SW 1271 (cell line): Measurements from ENCODE around the gene OR2T2.
"Not testable (repeated sequence)": the region's sequence is repeated elsewhere in the genome, so short reads cannot be mapped to it uniquely, and the experiment has no call there.

Experiments
- DNase-seq, 2 experiments: peaks; one replicate each; lab custom pipeline; 2025; lab: John Stamatoyannopoulos, UW

Gene OR2T2

GRCh38 chr1:248445399-248445798 lies at the start of gene OR2T2:
TSS of gene OR2T2 (plus strand) at chr1:248445637. CDS start at chr1:248452798, 7,161 bp downstream.
- DNase-seq: not testable (repeated sequence)

- DNase-seq: no peak
Measured at GRCh38 chr1:248402748-248403147, 42.7 kb upstream of the OR2T2 start, which contains the start of gene OR2T1. TSS of gene OR2T1 (plus strand) at chr1:248403048. CDS start at chr1:248406148, 3,100 bp downstream.

- DNase-seq: peak in 1 of 2 experiments; percentile 13
Measured at GRCh38 chr1:248404024-248404423, 41.4 kb upstream of the OR2T2 start.

GRCh38 chr1:248406721-248407692 lies 38.4 kb upstream of the OR2T2 start:
- no peak for DNase-seq

GRCh38 chr1:248416226-248416625 lies 29.2 kb upstream of the OR2T2 start:
- no peak for DNase-seq

- DNase-seq: no peak
Measured at GRCh38 chr1:248417854-248418253, 27.6 kb upstream of the OR2T2 start.

GRCh38 chr1:248421384-248421783 lies 24.1 kb upstream of the OR2T2 start:
- DNase-seq: peak in 1 of 2 experiments; percentile 22

GRCh38 chr1:248427526-248428191 lies 17.8 kb upstream of the OR2T2 start:
- not testable (repeated sequence) for DNase-seq

- DNase-seq: not testable (repeated sequence)
Measured at GRCh38 chr1:248428192-248428533, 17.3 kb upstream of the OR2T2 start.

- DNase-seq: not testable (repeated sequence)
Measured at GRCh38 chr1:248431683-248432082, 13.8 kb upstream of the OR2T2 start.

GRCh38 chr1:248432201-248432600 lies 13.2 kb upstream of the OR2T2 start:
- not testable (repeated sequence) for DNase-seq

GRCh38 chr1:248433811-248434415 lies 11.5 kb upstream of the OR2T2 start:
- DNase-seq: not testable (repeated sequence)

- not testable (repeated sequence) for DNase-seq
Measured at GRCh38 chr1:248434913-248435312, 10.5 kb upstream of the OR2T2 start.

- DNase-seq: not testable (repeated sequence)
Measured at GRCh38 chr1:248436303-248436702, 9.1 kb upstream of the OR2T2 start.

GRCh38 chr1:248438668-248439067 lies 6.8 kb upstream of the OR2T2 start:
- DNase-seq: not testable (repeated sequence)

- DNase-seq: not testable (repeated sequence)
Measured at GRCh38 chr1:248439283-248439682, 6.2 kb upstream of the OR2T2 start.

GRCh38 chr1:248442500-248443277 lies 2.7 kb upstream of the OR2T2 start:
- DNase-seq: not testable (repeated sequence)

- not testable (repeated sequence) for DNase-seq
Measured at GRCh38 chr1:248444603-248445002, 834 bp upstream of the OR2T2 start.

GRCh38 chr1:248448409-248449074 lies 3.1 kb downstream of the OR2T2 start:
- not testable (repeated sequence) for DNase-seq

- DNase-seq: not testable (repeated sequence)
Measured at GRCh38 chr1:248449821-248450465, 4.5 kb downstream of the OR2T2 start.
